GM19455 (cell line): ENCODE data around the gene SNAP29.
"Not testable (repeated sequence)": the region's sequence is repeated elsewhere in the genome, so short reads cannot be mapped to it uniquely, and the experiment has no call there.

ENCODE experiments used
- ATAC-seq: cut with Tn5 transposase; IDR thresholded peaks from one replicate; pipeline ENCODE4 v1.9.1; 2021; ENCODE audit not compliant: unreplicated experiment

The SNAP29 gene

GRCh38 chr22:20834206-20834605 is 24.6 kb upstream of the SNAP29 start:
- no peak for ATAC-seq

- no peak for ATAC-seq
Measured at GRCh38 chr22:20834725-20835124, 24.1 kb upstream of the SNAP29 start.

DNA sequence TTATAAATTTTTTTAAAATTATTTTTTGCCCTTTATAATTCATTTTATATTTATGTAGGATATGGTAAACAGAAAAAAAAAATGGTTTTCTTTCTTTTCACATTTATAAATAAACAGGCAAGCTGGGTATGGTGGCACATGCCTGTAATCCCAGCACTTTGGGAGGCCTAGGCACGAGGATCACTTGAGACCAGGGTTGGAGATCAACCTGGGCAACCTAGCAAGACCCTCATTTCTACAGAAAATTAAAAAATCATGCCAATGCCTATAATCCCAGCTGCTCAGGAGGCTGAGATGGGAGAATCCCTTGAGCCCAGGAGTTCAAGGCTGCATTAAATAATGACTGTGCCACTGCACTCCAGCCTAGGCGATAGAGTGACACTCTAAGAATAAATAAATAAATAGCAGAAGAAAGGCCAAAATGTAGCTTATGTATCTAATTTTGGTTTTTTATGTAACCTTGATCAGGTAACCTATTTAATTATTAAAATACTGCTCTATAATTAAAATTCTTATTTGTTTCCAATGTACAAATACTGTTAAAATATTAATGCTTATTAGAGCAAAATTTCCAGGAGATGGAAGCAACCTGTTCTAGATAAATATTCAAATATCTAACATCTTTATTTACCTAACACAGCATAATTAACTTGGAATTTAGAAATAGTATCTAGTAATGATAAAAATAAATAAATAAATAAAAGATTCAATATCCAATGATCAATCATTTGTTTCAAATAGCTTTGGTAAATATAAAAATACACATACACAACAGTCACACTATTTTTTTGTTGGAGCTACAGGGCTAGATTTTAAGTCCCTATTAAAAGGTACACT is 21.6 kb upstream of the SNAP29 start:
- ATAC-seq = no peak

DNA sequence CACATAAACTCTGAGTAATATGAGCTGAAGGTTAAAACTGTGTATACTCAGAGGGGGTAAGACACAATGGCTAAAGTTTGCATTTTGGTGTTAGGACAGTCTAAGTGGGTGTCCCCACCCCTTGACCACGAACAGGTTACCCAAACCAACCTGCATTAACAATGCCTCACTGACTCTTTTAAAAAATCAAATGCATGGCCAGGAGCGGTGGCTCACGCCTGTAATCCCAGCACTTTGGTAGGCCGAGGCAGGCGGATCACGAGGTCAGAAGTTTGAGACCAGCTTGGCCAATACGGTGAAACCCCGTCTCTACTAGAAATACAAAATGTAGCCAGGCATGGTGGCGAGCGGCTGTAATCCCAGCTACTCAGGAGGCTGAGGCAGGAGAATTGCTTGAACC is 19.5 kb upstream of the SNAP29 start:
- ATAC-seq = not testable (repeated sequence)

DNA sequence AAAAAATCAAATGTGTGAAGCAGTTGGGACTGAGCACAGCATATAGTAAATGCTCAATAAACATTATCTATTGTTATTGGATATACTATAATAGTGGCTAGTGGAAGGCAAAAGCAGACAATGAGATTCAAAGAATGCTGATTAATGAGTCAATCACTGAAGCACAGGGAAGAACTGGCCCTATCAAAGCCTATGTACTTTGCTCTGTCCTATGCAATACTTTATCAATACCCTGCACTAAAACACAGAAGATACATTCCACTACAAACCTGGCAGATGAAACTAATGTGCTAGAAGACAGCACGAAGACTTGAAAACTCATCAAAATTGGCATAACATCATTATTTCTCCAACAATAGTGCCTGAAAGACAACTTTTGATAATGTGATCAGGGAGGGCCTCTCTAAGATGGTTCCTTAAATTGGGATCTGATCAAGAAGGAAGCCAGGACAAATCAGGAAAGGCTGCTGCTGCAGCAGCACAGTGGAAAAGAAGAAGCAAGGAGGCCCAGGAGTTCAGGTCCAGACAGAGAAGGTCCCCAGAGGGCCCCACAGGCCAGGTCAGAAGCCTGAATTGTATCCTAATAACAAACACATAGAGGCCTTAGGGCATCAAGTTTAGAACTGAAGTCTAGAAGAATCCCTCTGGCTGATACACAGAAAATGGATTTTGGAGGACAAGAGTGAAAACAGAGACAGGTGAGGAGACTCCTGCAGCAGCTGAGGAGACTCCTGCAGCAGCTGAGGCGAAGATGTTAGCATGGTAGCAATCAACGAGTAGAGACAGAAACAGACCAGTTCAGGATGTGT is 18.8 kb upstream of the SNAP29 start:
- ATAC-seq = no peak

- no peak for ATAC-seq
Measured at GRCh38 chr22:20840646-20841371, 18.0 kb upstream of the SNAP29 start.

DNA sequence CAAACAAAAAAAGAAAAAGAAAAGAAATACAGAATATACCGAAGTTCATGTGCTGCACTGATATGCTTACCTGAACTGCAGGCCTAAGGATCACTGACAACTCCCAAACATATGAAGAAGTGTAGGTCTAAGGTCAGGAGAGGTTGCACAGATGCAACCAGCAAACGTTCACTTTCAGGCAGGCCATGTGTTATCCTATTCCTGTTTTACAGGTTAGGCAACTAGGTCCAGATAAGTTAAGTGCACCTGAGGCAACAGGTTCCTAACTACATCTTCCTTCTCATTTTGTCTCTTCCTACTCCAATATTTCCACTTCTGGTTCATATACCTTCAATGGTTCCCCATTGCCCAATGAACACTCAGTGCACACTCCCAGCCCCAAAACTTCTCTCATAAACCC is 15.3 kb upstream of the SNAP29 start:
- ATAC-seq = no peak

GRCh38 chr22:20844055-20845037 is 14.5 kb upstream of the SNAP29 start:
- no peak for ATAC-seq

GRCh38 chr22:20847318-20847822 is 11.4 kb upstream of the SNAP29 start:
- ATAC-seq = no peak

GRCh38 chr22:20852076-20852475 is 6.7 kb upstream of the SNAP29 start:
- no peak for ATAC-seq

GRCh38 chr22:20852503-20852902 is 6.3 kb upstream of the SNAP29 start:
- ATAC-seq = no peak

- ATAC-seq = no peak
Measured at GRCh38 chr22:20853236-20853660, 5.6 kb upstream of the SNAP29 start.

DNA sequence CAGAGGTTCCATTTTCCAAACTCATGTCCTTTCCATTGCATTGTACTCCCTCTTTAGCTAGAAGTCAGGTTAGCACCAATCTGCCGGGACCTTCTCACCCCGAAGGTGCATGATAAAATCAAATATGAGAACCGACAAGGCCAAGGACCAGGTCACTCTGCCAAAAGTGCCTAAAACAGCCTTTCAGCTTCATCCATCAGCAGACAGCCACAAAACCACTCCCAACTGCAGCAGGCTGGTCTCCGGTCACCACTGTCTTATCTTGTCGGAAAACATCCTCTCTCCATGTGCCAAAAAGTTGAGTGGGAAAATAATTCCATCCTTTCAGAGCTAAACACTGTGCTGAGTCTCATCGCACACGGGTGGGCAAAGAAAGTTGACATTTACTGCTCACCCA is 1.6 kb upstream of the SNAP29 start:
- ATAC-seq = no peak

DNA sequence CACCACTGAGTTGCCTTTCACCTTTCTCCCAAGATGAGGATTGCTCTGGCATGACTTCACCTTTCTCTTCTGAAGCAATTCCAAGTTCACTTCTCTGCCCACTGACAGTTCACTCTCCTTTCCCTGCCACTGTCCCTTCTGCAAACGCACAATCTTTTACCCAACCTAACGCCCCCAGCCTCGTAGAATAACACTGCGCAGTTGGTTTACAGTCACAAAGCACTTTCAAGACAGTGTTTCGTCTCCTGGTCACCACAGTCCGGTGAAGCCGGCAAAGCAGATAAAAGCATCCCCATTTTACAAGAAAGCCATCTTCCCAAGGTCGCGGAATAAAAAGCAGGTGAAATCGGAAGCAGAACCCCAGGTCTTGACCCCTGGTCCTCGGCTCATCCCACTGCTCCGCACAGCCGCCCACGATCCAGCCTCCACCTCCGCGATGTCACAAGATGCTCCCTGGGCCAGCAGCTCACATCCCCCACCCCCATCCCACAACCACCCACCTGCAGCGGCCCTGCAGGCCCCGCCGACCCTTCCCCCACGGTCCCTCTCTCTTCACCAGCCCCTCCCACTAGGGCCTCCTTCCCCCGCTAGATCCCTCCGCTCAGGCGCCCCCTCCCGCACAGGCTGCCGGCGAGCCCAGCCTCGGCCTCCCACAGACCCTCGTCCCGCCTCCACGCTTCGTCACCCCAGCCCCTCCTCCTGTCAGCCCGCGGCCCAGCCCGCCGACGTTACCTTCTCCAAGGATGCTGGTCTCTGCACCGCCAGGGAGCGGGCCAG is 781 bp upstream of the SNAP29 start:
- peak; percentile 39 for ATAC-seq

DNA sequence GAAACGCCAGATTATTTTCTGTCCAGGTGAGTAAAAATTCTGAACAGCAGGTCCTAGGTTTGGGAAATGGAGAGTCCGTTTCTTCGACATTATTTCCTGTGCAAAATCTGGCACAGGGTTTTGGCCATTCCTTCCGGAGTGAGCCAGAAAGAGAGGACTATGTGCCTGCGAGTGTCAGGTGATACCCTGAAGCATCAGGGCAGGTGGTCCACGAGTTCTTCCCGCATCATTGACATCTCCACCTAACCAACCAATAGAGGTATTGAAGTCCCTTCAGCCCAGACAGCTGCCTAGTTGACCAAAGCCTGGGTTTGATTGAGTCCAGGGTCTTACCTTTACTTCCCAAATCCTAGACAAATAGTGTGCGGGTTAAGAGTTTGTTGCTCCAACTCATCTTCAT is 808 bp downstream of the SNAP29 start:
- ATAC-seq = no peak

DNA sequence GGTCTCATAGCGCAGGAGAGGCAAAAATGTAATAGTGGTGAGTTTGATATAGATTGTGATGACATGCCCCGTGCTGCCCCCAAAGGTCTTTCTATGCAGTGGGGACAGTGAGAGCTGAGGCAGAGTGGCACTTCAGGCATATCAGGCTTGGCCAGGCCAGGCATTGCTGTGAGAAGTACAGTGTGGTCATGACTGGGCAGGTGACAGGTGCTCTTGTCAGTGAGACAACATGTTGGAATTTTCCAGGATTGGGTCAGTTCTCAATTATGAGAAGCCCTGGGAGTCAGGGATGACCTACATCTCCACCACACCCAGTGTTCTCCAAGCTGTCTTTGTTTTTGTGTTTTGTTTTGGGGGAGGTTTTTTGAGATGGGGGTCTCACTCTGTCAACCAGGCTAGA is 3.7 kb downstream of the SNAP29 start:
- no peak for ATAC-seq

- ATAC-seq = no peak
Measured at GRCh38 chr22:20863366-20863765, 4.6 kb downstream of the SNAP29 start.

DNA sequence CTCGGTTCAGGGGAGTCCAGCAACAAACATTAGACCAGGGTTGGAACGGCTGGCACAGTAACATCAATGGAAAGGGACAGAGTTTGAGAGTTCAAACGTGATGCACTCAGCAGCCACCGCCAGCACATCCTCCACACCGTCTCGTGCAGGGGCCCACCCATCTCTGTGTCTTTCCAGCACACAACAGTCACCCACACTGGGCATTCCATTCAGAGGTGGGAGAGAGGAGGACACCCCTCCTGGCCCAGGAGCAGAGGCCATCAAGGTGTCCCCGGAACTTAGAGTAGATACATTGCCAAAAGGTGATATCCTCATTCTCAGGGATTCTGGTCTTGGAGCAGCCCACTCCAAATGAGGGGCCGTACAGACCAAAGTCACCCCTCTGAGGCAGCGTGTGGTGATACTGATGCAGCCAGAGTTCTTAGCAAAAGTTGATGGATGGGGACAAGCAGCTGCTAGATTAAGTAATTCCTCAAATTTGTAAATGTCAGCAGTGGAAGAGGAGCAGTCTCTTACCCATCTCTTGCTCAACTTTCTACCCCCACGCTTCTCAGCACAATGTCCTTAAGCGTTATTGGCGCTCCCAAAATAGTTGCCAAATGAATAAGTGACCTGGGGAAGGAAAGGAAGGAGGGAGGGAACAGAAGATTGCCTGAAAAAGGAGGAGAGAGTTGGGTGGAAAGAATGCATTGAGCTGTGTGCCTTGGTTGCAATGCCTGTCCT is 5.5 kb downstream of the SNAP29 start:
- ATAC-seq = no peak

GRCh38 chr22:20865331-20865730 is 6.5 kb downstream of the SNAP29 start:
- no peak for ATAC-seq
